NT2/D1 (cell line): ENCODE data around the gene LY6G5B.

ENCODE experiments used
- SUZ12 ChIP-seq: IDR thresholded peaks from 2 replicates; pipeline ENCODE4 v1.6.1; 2011; ENCODE audit not compliant: insufficient read length, insufficient read depth; ENCODE audit errors: extremely low read depth
- ZNF274 ChIP-seq: IDR thresholded peaks from 2 replicates; pipeline ENCODE4 v1.6.1; 2011; ENCODE audit warnings: mild to moderate bottlenecking, low read depth, low read length

GRCh38 chr6:31659649-31660380 is 10.0 kb upstream of the LY6G5B start:
- no peak for TF ChIP-seq SUZ12
- no peak for TF ChIP-seq ZNF274
